T47D (cell line): ENCODE results near the gene HSF2BP.
"Not testable (repeated sequence)": the region's sequence is repeated elsewhere in the genome, so short reads cannot be mapped to it uniquely, and the experiment has no call there.

Experiments used
- DNase-seq, 2 experiments: peaks; one replicate each; pipeline versions ENCODE4 v3.0.0 to v3.0.0-alpha.2; 2011 to 2012; ENCODE audit warnings: low read depth in 1 of 2, low spot score in 1 of 2
- in situ Hi-C: cut with HindIII; loops from 2 replicates; pipeline ENCODE4 v1.10.0; 2016; ENCODE audit warnings: low sequenced_read_pairs, low pct_unique_long_range_greater_than_20kb

Gene HSF2BP

GRCh38 chr21:43513023-43513422, 146.3 kb downstream of the HSF2BP start:
- in situ Hi-C loops, DNase-seq: not testable (repeated sequence)

GRCh38 chr21:43511209-43511608, 148.1 kb downstream of the HSF2BP start:
- in situ Hi-C loops, DNase-seq: not testable (repeated sequence)

GRCh38 chr21:43510669-43511068, 148.6 kb downstream of the HSF2BP start:
- in situ Hi-C loops, DNase-seq: not testable (repeated sequence)

GRCh38 chr21:43503892-43504291, 155.4 kb downstream of the HSF2BP start:
- in situ Hi-C loops, DNase-seq: not testable (repeated sequence)

GRCh38 chr21:43503075-43503750, 156.1 kb downstream of the HSF2BP start:
- DNase-seq, in situ Hi-C loops: not testable (repeated sequence)

GRCh38 chr21:43502407-43503071, 156.7 kb downstream of the HSF2BP start:
- in situ Hi-C loops, DNase-seq: not testable (repeated sequence)

GRCh38 chr21:43498924-43499323, 160.4 kb downstream of the HSF2BP start:
- in situ Hi-C loops, DNase-seq: not testable (repeated sequence)

- in situ Hi-C loops, DNase-seq: not testable (repeated sequence)
These were observed 161.2 kb downstream of the HSF2BP start for GRCh38 chr21:43498065-43498464.

- in situ Hi-C loops, DNase-seq: not testable (repeated sequence)
These were observed 164.8 kb downstream of the HSF2BP start for GRCh38 chr21:43494279-43495012.

- DNase-seq, in situ Hi-C loops: not testable (repeated sequence)
These were observed 165.8 kb downstream of the HSF2BP start for GRCh38 chr21:43493471-43493870.

GRCh38 chr21:43488235-43488634, 171.1 kb downstream of the HSF2BP start:
- DNase-seq, in situ Hi-C loops: not testable (repeated sequence)

- in situ Hi-C loops, DNase-seq: not testable (repeated sequence)
These were observed 173.2 kb downstream of the HSF2BP start for GRCh38 chr21:43486051-43486450.

- in situ Hi-C loops, DNase-seq: not testable (repeated sequence)
These were observed 174.3 kb downstream of the HSF2BP start for GRCh38 chr21:43485016-43485415.

GRCh38 chr21:43479197-43479596, 180.1 kb downstream of the HSF2BP start:
- DNase-seq, in situ Hi-C loops: not testable (repeated sequence)
